RCC 7860 (cell line): ENCODE measurements around the gene ARHGEF1.

ENCODE experiments used
- DNase-seq: peaks from one replicate; pipeline ENCODE4 v3.0.0-alpha.2; 2015; ENCODE audit warnings: low spot score
- FAIRE-seq: peaks from 2 replicates; lab custom pipeline; 2012; peaks lifted over from hg19 to GRCh38; lab: Jason Lieb, UNC

Gene ARHGEF1, protein sequence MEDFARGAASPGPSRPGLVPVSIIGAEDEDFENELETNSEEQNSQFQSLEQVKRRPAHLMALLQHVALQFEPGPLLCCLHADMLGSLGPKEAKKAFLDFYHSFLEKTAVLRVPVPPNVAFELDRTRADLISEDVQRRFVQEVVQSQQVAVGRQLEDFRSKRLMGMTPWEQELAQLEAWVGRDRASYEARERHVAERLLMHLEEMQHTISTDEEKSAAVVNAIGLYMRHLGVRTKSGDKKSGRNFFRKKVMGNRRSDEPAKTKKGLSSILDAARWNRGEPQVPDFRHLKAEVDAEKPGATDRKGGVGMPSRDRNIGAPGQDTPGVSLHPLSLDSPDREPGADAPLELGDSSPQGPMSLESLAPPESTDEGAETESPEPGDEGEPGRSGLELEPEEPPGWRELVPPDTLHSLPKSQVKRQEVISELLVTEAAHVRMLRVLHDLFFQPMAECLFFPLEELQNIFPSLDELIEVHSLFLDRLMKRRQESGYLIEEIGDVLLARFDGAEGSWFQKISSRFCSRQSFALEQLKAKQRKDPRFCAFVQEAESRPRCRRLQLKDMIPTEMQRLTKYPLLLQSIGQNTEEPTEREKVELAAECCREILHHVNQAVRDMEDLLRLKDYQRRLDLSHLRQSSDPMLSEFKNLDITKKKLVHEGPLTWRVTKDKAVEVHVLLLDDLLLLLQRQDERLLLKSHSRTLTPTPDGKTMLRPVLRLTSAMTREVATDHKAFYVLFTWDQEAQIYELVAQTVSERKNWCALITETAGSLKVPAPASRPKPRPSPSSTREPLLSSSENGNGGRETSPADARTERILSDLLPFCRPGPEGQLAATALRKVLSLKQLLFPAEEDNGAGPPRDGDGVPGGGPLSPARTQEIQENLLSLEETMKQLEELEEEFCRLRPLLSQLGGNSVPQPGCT

DNA sequence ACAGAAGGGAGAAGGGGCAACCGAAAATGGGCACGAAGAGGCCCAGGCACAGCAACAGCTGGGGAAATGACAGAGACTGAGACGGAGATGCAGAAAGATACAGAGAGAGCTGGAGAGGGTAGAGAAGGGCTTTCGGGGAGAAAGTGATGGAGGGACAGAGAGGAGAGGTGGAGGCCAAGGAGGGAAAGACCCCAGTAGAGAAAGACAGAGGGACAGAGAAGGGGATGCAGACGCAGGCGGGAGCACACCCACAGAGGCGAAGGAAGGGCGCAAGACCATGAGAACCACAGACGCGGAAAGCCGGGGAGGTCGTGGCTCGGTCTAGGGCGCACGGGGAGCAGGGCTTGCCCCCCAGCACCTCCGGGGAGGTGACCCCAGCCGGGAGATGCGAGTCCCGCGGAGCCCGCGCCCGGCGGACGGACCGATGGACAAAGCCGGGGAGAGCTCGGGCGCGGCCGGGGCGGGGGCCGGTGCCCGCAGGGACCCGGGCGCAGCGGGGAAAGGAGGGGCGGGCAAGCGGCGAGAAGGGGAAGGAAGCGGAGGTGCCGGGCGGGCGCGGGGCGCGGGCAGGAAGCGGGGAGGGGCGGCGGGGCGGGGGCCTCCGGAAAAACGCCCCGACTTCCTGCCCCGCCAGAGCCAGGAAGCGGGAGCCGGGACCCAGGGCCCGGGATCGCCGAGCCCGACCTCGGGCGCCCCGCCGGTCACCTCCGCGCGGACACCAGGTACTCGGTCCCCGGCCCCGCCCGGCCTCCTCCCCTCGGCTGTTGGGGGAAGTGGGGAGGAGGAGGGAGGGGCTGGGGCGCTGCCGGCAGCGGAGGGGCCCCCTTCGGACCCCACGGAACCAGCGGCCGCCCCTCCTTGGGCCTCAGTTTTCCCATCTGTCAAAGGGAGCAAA lies at the start of gene ARHGEF1:
Gene ARHGEF1 (plus strand): TSS at position 617 of the 895 bp plus-strand sequence. CDS start 4,899 bp downstream, outside the sequence.
- peak; percentile 15 for DNase-seq
- FAIRE-seq, result no peak

DNA sequence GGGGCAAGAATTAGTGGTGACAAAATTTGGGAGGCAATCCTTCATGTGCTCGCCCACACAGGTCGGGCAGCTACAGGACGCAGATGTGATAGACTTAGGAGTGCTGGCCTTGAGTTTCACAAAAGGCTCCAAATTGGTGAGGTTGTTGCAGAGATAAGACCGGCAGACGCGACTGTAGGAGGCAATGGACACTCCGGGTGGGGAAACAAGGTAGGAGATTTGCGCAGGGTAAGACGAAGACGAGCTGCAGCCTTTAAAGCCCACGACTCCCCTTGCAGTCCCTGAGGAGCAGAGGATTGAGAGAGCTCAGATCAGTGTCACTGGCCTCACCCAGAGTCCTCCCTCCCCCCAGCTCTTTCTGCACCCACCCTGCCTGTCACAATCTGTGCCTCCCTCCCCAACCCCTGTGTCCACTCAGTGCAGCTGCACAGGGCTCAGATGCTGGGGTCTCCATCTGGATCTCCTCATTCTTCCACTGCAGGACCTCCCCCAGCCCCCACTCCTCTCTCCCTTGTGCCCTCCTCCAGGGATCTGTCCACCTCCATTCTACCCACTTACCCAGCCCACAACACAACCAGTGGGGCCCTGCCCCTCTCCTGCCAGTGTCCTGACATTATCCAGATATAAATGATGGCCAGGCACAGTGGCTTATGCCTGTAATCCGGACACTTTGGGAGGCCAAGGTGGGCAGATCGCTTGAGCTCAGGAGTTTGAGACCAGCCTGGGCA lies 44.8 kb upstream of the ARHGEF1 start:
- FAIRE-seq (no peak), DNase-seq (no peak)

GRCh38 chr19:41839211-41839610 lies 43.8 kb upstream of the ARHGEF1 start:
- no peak for DNase-seq
- FAIRE-seq, result no peak

- no peak for FAIRE-seq
- DNase-seq, result no peak
Measured at GRCh38 chr19:41843371-41843770, 39.6 kb upstream of the ARHGEF1 start.

DNA sequence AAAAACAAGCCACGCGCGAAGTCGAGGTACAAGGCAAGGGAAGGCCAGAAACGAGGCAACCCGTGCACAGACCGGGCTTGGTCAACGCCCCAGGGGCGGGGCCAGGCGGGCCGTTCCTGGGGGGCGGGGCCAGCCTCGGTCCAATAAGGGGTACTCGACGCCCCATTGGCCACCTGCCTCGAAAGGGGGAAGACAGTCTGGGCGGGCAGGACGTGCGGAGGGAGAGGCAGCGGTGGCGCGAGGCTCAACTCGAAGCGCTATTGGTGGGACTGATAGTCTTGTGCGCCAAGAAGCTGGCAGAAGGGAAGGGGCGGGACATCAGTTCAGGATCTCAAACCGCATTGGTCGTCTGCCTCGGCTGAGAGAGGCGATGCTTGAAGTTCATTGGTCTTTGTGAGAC lies 38.4 kb upstream of the ARHGEF1 start, which contains the start of gene LYPD4:
Gene LYPD4 (minus strand): TSS at position 83 of the 400 bp plus-strand sequence. CDS start 5,398 bp downstream, outside the sequence.
- DNase-seq (no peak), FAIRE-seq (no peak)

- FAIRE-seq, result no peak
Measured at GRCh38 chr19:41845001-41845050, 38.2 kb upstream of the ARHGEF1 start, which contains the start of gene DMRTC2. TSS of gene DMRTC2 (plus strand) at chr19:41845042. CDS start at chr19:41847429, 2,387 bp downstream.

DNA sequence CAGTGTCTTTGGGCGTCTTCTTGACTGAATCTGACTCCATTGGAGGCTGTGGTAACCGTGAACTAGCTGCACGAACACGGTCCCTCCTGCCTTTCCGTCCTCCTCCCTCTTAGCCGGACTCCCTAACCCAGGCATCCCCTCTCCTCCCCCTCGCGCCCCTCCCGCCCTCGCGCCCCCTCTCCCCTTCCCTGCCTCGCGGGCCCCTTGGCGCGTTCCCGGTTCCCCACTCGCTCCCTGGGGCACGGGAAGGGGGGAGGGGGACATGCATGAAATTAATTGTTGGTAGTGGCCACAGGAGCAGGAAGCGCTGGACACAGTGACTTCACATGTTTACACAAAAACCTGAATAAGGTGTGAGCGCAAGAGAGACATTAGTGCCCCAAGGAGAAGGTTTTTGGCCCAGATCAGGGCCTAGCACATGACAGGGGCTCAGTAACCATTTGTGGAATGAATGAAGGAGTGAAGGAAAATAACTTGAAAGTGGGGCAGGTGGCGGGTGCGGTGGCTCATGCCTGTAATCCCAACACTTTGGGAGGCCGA lies 37.9 kb upstream of the ARHGEF1 start:
- FAIRE-seq (no peak), DNase-seq (no peak)

More at GRCh38 chr19:41845001-41845050, 38.2 kb upstream of the ARHGEF1 start, which contains the start of gene DMRTC2:
- DNase-seq, result no peak

- no peak for FAIRE-seq
- DNase-seq, result no peak
Measured at GRCh38 chr19:41847351-41848105, 35.5 kb upstream of the ARHGEF1 start.

DNA sequence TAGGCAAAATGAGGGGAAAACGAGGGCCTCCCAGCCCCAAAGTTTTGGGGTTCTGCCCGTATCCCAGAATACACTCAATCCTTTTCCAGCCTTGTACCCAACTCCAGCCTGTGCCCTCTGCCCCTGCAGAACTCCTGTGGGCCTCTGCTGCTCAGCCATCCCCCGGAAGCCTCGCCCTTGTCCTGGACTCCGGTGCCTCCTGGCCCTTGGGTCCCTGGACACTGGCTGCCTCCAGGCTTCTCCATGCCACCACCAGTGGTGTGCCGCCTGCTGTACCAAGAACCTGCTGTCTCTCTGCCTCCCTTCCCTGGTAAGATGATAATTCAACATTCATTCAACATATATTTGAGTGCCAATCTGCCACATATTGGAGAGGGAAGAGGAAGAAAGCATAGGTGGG lies 34.3 kb upstream of the ARHGEF1 start:
- no peak for FAIRE-seq

DNA sequence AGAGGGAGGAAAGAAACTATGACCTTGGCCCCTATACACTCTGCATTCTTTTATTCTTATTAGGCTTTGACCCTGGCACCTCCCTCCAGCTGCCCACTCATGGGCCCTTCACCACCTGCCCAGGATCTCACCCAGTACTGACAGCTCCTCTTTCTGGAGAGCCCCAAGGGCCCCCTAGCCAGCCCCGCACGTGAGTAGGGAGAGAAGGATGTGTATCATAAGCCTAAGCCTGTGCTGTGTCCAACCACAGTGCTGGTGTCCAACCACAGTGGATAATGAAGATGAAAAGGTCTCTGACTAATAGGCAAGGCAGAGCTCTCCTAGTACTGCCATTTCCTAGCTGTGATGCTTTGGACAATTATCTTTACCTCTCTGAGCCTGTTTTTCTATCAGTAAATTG lies 33.9 kb upstream of the ARHGEF1 start:
- DNase-seq (no peak), FAIRE-seq (no peak)

More for the DNA sequence above, 34.3 kb upstream of the ARHGEF1 start:
- DNase-seq, result no peak

- DNase-seq (no peak), FAIRE-seq (no peak)
Measured at GRCh38 chr19:41850381-41850780, 32.6 kb upstream of the ARHGEF1 start.

GRCh38 chr19:41851456-41851855 lies 31.5 kb upstream of the ARHGEF1 start:
- no peak for DNase-seq
- FAIRE-seq, result no peak

DNA sequence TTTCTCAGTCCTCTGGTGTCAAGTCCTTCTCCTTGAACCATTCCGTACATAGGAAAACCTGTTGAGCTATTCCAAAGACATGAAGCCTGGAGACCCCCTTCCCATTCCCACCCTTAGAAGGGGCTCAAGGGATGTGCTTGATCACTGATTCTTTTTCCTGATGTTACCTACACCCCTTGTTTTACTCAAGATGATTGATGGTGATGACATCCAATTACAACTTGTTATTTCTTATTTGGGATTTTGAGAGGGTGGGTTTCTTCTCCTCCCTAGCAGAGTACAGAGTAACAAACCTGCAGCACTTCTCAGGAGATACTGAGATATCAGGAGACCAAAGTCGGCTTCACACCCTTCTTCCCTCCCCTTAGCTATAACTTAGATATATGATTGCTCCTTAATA lies 29.6 kb upstream of the ARHGEF1 start:
- DNase-seq (no peak), FAIRE-seq (no peak)

GRCh38 chr19:41853768-41854167 lies 29.2 kb upstream of the ARHGEF1 start:
- FAIRE-seq, result no peak

GRCh38 chr19:41859213-41859617 lies 23.8 kb upstream of the ARHGEF1 start:
- FAIRE-seq, result no peak
- DNase-seq, result no peak

More at GRCh38 chr19:41853768-41854167, 29.2 kb upstream of the ARHGEF1 start:
- DNase-seq, result no peak

GRCh38 chr19:41859618-41860418 lies 23.2 kb upstream of the ARHGEF1 start, which contains the start of gene RPS19:
TSS of gene RPS19 (plus strand) at chr19:41860255. CDS start at chr19:41860775, 520 bp downstream.
- FAIRE-seq (peak; percentile 86), DNase-seq (peak; percentile 94)

DNA sequence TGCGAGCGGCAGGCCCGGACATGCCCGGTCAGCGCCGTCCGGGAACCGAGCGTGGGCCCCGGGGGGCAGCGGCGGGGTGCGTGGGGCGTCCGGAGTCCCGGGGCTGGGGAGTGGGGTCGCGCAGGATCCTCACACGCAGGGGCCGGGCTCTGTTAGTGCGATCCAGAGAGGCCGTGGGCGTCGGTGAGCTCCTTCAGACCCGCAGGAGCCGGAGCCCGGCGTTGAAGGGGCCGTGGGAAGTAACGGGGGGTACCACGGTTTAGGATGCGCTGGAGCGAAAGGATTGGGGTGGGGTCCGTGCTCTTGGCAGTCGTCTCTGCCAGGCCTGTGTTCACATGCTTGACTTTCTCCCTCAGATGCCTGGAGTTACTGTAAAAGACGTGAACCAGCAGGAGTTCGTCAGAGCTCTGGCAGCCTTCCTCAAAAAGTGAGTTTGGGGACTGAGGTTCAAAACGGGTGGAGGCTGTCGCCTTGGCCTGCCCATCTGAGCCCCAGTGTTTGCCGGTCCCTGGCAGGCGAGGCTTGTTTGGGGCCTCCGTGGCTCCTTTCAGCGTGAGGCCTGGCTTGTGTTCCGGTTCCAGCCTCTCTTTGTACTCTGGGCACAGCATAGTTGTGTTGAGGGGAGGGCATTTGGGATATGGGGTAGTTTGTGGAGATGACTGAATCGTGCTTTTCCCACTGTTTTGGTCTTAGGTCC lies 22.4 kb upstream of the ARHGEF1 start:
- DNase-seq (no peak), FAIRE-seq (no peak)
